ENCODE data around the gene MYOM3.

Gene MYOM3

GRCh38 chr1:24138476-24139221 is 26.7 kb upstream of the MYOM3 start:
- no peak for DNase-seq

GRCh38 chr1:24136956-24137539 is 25.1 kb upstream of the MYOM3 start:
- no peak for DNase-seq

GRCh38 chr1:24134376-24134775 is 22.4 kb upstream of the MYOM3 start:
- no peak for DNase-seq

- DNase-seq = no peak
Observed at GRCh38 chr1:24133819-24134218, 21.9 kb upstream of the MYOM3 start.

- no peak for DNase-seq
Observed at GRCh38 chr1:24130385-24130784, 18.4 kb upstream of the MYOM3 start.

- no peak for DNase-seq
Observed at GRCh38 chr1:24127801-24128363, 15.9 kb upstream of the MYOM3 start.

- no peak for DNase-seq
Observed at GRCh38 chr1:24127134-24127800, 15.3 kb upstream of the MYOM3 start.

- DNase-seq = no peak
Observed at GRCh38 chr1:24126672-24127023, 14.7 kb upstream of the MYOM3 start.

GRCh38 chr1:24126018-24126671 is 14.2 kb upstream of the MYOM3 start:
- no peak for DNase-seq

GRCh38 chr1:24125456-24125855 is 13.5 kb upstream of the MYOM3 start:
- DNase-seq = no peak

GRCh38 chr1:24124980-24125379 is 13.0 kb upstream of the MYOM3 start:
- DNase-seq = no peak

GRCh38 chr1:24123611-24124010 is 11.7 kb upstream of the MYOM3 start:
- no peak for DNase-seq

- DNase-seq = no peak
Observed at GRCh38 chr1:24122776-24123175, 10.8 kb upstream of the MYOM3 start.

- DNase-seq = no peak
Observed at GRCh38 chr1:24121406-24121805, 9.5 kb upstream of the MYOM3 start.

GRCh38 chr1:24120965-24121364 is 9.0 kb upstream of the MYOM3 start:
- no peak for DNase-seq

GRCh38 chr1:24119859-24120756 is 8.2 kb upstream of the MYOM3 start:
- DNase-seq = peak in 1 of 2 experiments; percentile 4

- DNase-seq = no peak
Observed at GRCh38 chr1:24119489-24119858, 7.5 kb upstream of the MYOM3 start.

- no peak for DNase-seq
Observed at GRCh38 chr1:24118410-24119242, 6.7 kb upstream of the MYOM3 start.

- DNase-seq = no peak
Observed at GRCh38 chr1:24117722-24118409, 5.9 kb upstream of the MYOM3 start.

- DNase-seq = no peak
Observed at GRCh38 chr1:24117132-24117531, 5.2 kb upstream of the MYOM3 start.

- DNase-seq = no peak
Observed at GRCh38 chr1:24114753-24115152, 2.8 kb upstream of the MYOM3 start.

All from NCI-H187 (cell line).